ENCODE data around the gene GPATCH2L.

The GPATCH2L gene

GRCh38 chr14:76194327-76194726 is 42.6 kb downstream of the GPATCH2L start:
- H3K27ac ChIP-seq: no peak overlapping the region
- no peaks in the 10 kb centered on the region for H3K27me3 ChIP-seq (replicated peaks)
- no peak for DNase-seq
- no peak overlapping the region for H3K4me3 ChIP-seq (ENCODE audit: low read depth, low read length)
- TF ChIP-seq CTCF (IDR thresholded peaks at IDR 0.05; ENCODE audit: low read depth, low read length, missing control alignments): no peak
- peaks cover 11% of the 10 kb centered on the region for H3K36me3 ChIP-seq (replicated peaks)
- in situ Hi-C loops (cut with HindIII; ENCODE audit: low pct_ligation_motif_present, low sequenced_read_pairs): no loop called here

DNA sequence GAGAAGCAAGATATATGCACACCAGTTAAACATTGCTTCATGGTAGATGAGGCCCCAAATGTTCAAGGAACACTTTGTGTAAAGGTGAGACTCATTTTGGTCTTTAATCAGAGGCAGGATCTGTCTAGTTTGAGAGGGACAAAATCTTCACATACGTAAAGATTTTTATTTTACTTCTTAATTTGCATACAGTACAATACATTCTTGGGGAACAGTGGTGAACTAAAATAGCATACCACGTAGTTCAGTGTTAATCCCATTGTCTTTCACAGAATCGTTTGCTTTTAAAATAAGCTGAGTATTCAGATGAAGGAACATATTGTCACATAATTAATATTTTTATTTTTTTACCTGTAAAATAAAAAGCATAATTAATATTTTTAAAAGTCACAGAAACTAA is 43.3 kb downstream of the GPATCH2L start:
- Histone ChIP-seq H3K27ac (no peak overlapping the region), H3K36me3 (replicated peaks) (peaks cover 17% of the 10 kb centered on the region), H3K4me3 (ENCODE audit: low read depth, low read length) (no peak overlapping the region), H3K27me3 (replicated peaks) (no peaks in the 10 kb centered on the region)
- in situ Hi-C loops (cut with HindIII; ENCODE audit: low pct_ligation_motif_present, low sequenced_read_pairs): no loop called here
- TF ChIP-seq CTCF (IDR thresholded peaks at IDR 0.05; ENCODE audit: low read depth, low read length, missing control alignments): no peak
- DNase-seq: no peak

DNA sequence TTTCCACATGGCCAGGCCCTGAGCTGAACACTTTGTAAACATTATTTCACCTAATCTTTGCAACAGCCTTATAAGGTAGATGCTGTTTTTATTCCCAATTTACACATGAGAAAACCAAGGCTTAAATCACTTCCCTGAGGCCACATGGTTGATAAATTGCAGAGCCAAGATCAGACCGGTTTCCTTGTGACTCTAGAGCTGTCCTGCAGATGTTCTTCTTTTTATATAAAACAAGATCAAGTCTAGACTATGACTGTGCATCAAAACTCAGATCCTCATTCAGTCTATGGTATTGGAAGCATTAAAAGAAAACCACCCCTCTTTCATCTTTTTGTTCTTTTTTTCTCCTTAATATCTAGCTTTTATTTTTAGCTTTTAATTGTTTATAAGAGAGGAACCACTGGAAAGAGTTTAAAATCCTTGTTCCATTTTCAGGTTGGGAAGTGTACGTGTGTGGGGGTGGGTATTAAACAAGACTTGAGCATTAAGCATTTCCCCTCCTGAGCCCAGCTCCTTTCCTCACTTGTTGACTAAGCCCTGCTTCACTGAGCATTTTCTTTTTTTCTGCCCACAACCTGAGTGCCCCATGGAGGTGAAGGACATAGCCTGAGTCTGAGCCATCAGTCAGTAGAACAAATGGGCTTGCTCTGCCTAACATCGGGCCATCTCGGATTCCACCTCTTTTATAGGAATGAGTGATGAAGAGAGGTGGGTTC is 45.4 kb downstream of the GPATCH2L start:
- Histone ChIP-seq H3K27me3 (replicated peaks) (no peaks in the 10 kb centered on the region), H3K27ac (no peak overlapping the region), H3K4me3 (ENCODE audit: low read depth, low read length) (no peak overlapping the region), H3K36me3 (replicated peaks) (peaks cover 24% of the 10 kb centered on the region)
- no peak for DNase-seq
- in situ Hi-C loops (cut with HindIII; ENCODE audit: low pct_ligation_motif_present, low sequenced_read_pairs): no loop called here
- no peak for TF ChIP-seq CTCF (IDR thresholded peaks at IDR 0.05; ENCODE audit: low read depth, low read length, missing control alignments)

DNA sequence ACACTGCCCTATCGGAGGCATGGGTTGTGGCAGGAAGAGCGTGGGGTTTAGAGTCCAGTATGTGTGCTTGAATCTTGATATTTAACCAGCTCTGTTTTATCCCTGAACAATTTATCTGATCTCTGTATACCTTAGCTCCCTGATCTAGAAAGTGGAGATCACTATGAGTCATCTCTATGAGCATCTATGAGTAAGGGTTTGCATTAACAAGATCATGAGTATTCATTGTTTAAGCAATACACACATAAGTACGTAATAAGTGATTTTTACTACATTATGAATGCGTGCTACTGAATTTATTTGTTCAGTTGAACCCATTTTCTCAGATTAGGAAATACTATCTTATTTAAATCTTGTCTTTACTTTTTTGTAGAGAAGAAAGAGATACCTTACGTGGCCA is 49.4 kb downstream of the GPATCH2L start:
- Histone ChIP-seq H3K4me3 (ENCODE audit: low read depth, low read length) (no peak overlapping the region), H3K27ac (peak overlapping the region; percentile 95), H3K27me3 (replicated peaks) (no peaks in the 10 kb centered on the region), H3K36me3 (replicated peaks) (peaks cover 24% of the 10 kb centered on the region)
- TF ChIP-seq CTCF (IDR thresholded peaks at IDR 0.05; ENCODE audit: low read depth, low read length, missing control alignments): no peak
- peak; percentile 10 for DNase-seq
- in situ Hi-C loops (cut with HindIII; ENCODE audit: low pct_ligation_motif_present, low sequenced_read_pairs): no loop called here

GRCh38 chr14:76203086-76204001 is 51.6 kb downstream of the GPATCH2L start:
- peaks cover 19% of the 10 kb centered on the region for H3K36me3 ChIP-seq (replicated peaks)

More at GRCh38 chr14:76203086-76204001, 51.6 kb downstream of the GPATCH2L start:
- in situ Hi-C loops (cut with HindIII; ENCODE audit: low pct_ligation_motif_present, low sequenced_read_pairs): no loop called here
- TF ChIP-seq CTCF (IDR thresholded peaks at IDR 0.05; ENCODE audit: low read depth, low read length, missing control alignments): no peak
- Histone ChIP-seq H3K27me3 (replicated peaks) (no peaks in the 10 kb centered on the region), H3K4me3 (ENCODE audit: low read depth, low read length) (no peak overlapping the region), H3K27ac (peak overlapping the region; percentile 95)
- peak; percentile 98 for DNase-seq

Measured in brain microvascular endothelial cell (primary cell).